K562 (cell line): ENCODE results near the gene OPRD1. TPM values are rescaled to one million over a fixed set of nuclear protein-coding genes. Genes with fewer than 3 reads are reported as not detected.
"Not testable (repeated sequence)": the region's sequence is repeated elsewhere in the genome, so short reads cannot be mapped to it uniquely, and the experiment has no call there.

Experiments
- ATAC-seq: fragments of 200-7000 bp; cut with Tn5 transposase; 3 replicates; pipeline ENCODE4 v1.9.1; 2020; ENCODE audit warnings: moderate library complexity
- BruUV-seq: library from RNA; stranded (reverse); fragments of 400-500 nt; replicated peaks from 2 replicates; lab custom pipeline; 2021; lab: Mats Ljungman, UMichigan
- CTCF ChIA-PET: fragments of 300-600 bp; formaldehyde crosslinking; extraction: SDS; loops from one replicate; lab custom pipeline; 2021; ENCODE audit warnings: low intra/inter-chr PET ratio; lab: Yijun Ruan, JAX
- POLR2A ChIA-PET: fragments of 300-600, 350-650 bp; sonication (Branson Sonifier 250); formaldehyde crosslinking; extraction: SDS; loops from one replicate; lab custom pipeline; 2021; ENCODE audit warnings: antibody characterized with exemption, inconsistent platforms; lab: Yijun Ruan, JAX
- DNase-seq, 4 experiments: peaks; one replicate each; pipeline versions ENCODE4 v3.0.0 to v3.0.0-alpha.2; 2011 to 2018; ENCODE audit warnings: low spot score in 3 of 4, mixed read lengths in 3 of 4; ENCODE audit errors: extremely low read depth in 1 of 4
- FAIRE-seq: peaks from 2 replicates; lab custom pipeline; 2011; peaks lifted over from hg19 to GRCh38; lab: Jason Lieb, UNC
- H2AFZ ChIP-seq: 2 replicates; pipeline ENCODE4 v1.6.0; 2011; ENCODE audit warnings: low read depth, low read length, control low read depth, inconsistent platforms
- H3K27ac ChIP-seq: fragments of 200-600 bp; 3 replicates; pipeline ENCODE4 v1.8.0; 2011; ENCODE audit warnings: low read depth, mild to moderate bottlenecking, control low read depth, inconsistent platforms, low read length, moderate library complexity, mixed read lengths; ENCODE audit errors: extremely low read depth
- H3K27me3 ChIP-seq, 2 experiments: fragments of 300-600 bp in 1 of 2; 2 replicates in 1 of 2; 3 replicates in 1 of 2; pipeline versions ENCODE4 v1.6.0 to v1.8.0; 2011; ENCODE audit warnings: inconsistent platforms in 2 of 2, low read length in 2 of 2, mild to moderate bottlenecking in 1 of 2, mixed read lengths in 1 of 2, moderate library complexity in 1 of 2; ENCODE audit not compliant: control insufficient read depth in 2 of 2, insufficient read depth in 2 of 2
- H3K36me3 ChIP-seq: fragments of 300-600 bp; 3 replicates; pipeline ENCODE4 v1.8.0; 2011; ENCODE audit warnings: mild to moderate bottlenecking, low read length, inconsistent platforms; ENCODE audit not compliant: control insufficient read depth, insufficient read depth
- H3K4me1 ChIP-seq, 2 experiments: fragments of 200-600 bp in 1 of 2; replicated peaks in 1 of 2; 2 replicates in 1 of 2; 3 replicates in 1 of 2; pipeline versions ENCODE4 v1.5.1 to v1.8.0; 2011; ENCODE audit warnings: inconsistent platforms in 2 of 2, low read length in 2 of 2, mild to moderate bottlenecking in 1 of 2, mixed read lengths in 1 of 2, moderate library complexity in 1 of 2; ENCODE audit not compliant: control insufficient read depth in 2 of 2, insufficient read depth in 2 of 2
- H3K4me2 ChIP-seq: 2 replicates; pipeline ENCODE4 v1.6.1; 2011; ENCODE audit warnings: low read length, control low read depth, inconsistent platforms, mixed read lengths; ENCODE audit not compliant: insufficient read depth
- H3K4me3 ChIP-seq: fragments of 200-600 bp; sonication (generic), shearing (Covaris generic); 2 replicates; pipeline ENCODE4 v1.5.1; 2016; ENCODE audit warnings: control low read depth, inconsistent platforms
- H3K79me2 ChIP-seq: fragments of 200-600 bp; 3 replicates; pipeline ENCODE4 v1.8.0; 2011; ENCODE audit warnings: low read length, inconsistent platforms; ENCODE audit not compliant: control insufficient read depth, insufficient read depth
- H3K9ac ChIP-seq, 2 experiments: 2 replicates each; pipeline versions ENCODE4 v1.6.0 to v1.6.1; 2011; ENCODE audit warnings: low read depth in 2 of 2, low read length in 2 of 2, control low read depth in 1 of 2, inconsistent platforms in 1 of 2, mild to moderate bottlenecking in 1 of 2, mixed read lengths in 1 of 2; ENCODE audit not compliant: insufficient read depth in 1 of 2
- H3K9me1 ChIP-seq: one replicate; pipeline ENCODE4 v1.6.0; 2011; ENCODE audit warnings: inconsistent platforms, mild to moderate bottlenecking, low read length, moderate library complexity; ENCODE audit not compliant: control insufficient read depth, insufficient read depth
- H3K9me3 ChIP-seq: replicated peaks from 2 replicates; pipeline ENCODE4 v1.5.1; 2011; ENCODE audit warnings: low read depth, low read length, inconsistent platforms; ENCODE audit not compliant: control insufficient read depth, insufficient read depth
- H4K20me1 ChIP-seq: replicated peaks from 2 replicates; pipeline ENCODE4 v1.6.1; 2011; ENCODE audit warnings: low read length, inconsistent platforms, mixed read lengths; ENCODE audit not compliant: control insufficient read depth, insufficient read depth
- RAD21 ChIP-seq, 2 experiments: fragments of 250-450 bp in 1 of 2; fragments of 450-650 bp in 1 of 2; sonication (Bioruptor Pico) in 1 of 2; formaldehyde crosslinking in 1 of 2; IDR thresholded peaks in 1 of 2; conservative IDR thresholded peaks in 1 of 2; 2 replicates each; pipeline versions ENCODE4 v1.4.0 to v1.8.0; 2020 to 2022; ENCODE audit warnings: mild to moderate bottlenecking in 2 of 2, moderate library complexity in 1 of 2
- SMARCA5 ChIP-seq: fragments of 450-650 bp; IDR thresholded peaks from 2 replicates; pipeline ENCODE4 v1.6.1; 2016
- WGBS: fragments of 100-300 bp; shearing (Covaris generic); methylation state at CpG from one replicate; pipeline ENCODE4 v1.1.6; 2016; ENCODE audit warnings: low coverage, mixed read lengths; ENCODE audit not compliant: insufficient coverage; ENCODE audit errors: missing lambda C conversion rate; 5-methylcytosine and 5-hydroxymethylcytosine counted together
- in situ Hi-C: fragments of 300-500 bp; cut with MboI; formaldehyde crosslinking; loops from 4 replicates; pipeline ENCODE4 v1.15.0; 2018; ENCODE audit warnings: inconsistent platforms, mixed read lengths
- intact Hi-C: fragments of 100-400 bp; cut with micrococcal nuclease; formaldehyde crosslinking; loops from 2 replicates; pipeline ENCODE4 v1.14.2; 2022
- polyA plus RNA-seq, 8 experiments: library from polyadenylated mRNA; depleted of rRNA in 4 of 8; stranded (reverse) in 5 of 8; unstranded in 3 of 8; fragments of >200 nt; fragmentation: Nextera tagmentation in 2 of 8; fragmentation: Illumina TruSeq in 1 of 8; extraction: Ambion mirVana in 2 of 8; extraction: Trizol in 1 of 8; gene quantifications; 2 replicates each; pipeline versions ENCODE4 v1.2.1 to v1.2.3, GENCODE V29; 2011 to 2014; ENCODE audit warnings: inconsistent platforms in 1 of 8, missing spikeins in 1 of 8
- total RNA-seq, 7 experiments: library from RNA; depleted of rRNA in 6 of 7; stranded (reverse); fragments of >200 nt in 6 of 7; fragmentation: Illumina TruSeq in 2 of 7; extraction: Trizol in 2 of 7; gene quantifications; 2 replicates each; pipeline versions ENCODE4 v1.2.1 to v1.2.3, GENCODE V29; 2011 to 2021; ENCODE audit warnings: low replicate concordance in 1 of 7
- TF ChIP-seq, protein P1 (sequence below): fragments of 450-650 bp; formaldehyde crosslinking; IDR thresholded peaks from 2 replicates; pipeline ENCODE4 v1.4.0; 2020; ENCODE audit warnings: mild to moderate bottlenecking, moderate library complexity

The OPRD1 gene
- total and polyA plus RNA-seq, 9 of the 15 experiments (the other 6 are each of a cell fraction or from before 2014, with no cell fraction given): under 0.01 to 0.03 (median under 0.01) TPM; not detected in 6

- peak; percentile 76; the same call in 1 of the 2 replicates for TF ChIP-seq SMARCA5
- TF ChIP-seq RAD21 (CRISPR knock-in tag; conservative IDR thresholded peaks at IDR 0.05 in 1 of 2, IDR thresholded peaks at IDR 0.05 in 1 of 2): peak; percentile 42 to 71
- TF ChIP-seq, protein P1, sequence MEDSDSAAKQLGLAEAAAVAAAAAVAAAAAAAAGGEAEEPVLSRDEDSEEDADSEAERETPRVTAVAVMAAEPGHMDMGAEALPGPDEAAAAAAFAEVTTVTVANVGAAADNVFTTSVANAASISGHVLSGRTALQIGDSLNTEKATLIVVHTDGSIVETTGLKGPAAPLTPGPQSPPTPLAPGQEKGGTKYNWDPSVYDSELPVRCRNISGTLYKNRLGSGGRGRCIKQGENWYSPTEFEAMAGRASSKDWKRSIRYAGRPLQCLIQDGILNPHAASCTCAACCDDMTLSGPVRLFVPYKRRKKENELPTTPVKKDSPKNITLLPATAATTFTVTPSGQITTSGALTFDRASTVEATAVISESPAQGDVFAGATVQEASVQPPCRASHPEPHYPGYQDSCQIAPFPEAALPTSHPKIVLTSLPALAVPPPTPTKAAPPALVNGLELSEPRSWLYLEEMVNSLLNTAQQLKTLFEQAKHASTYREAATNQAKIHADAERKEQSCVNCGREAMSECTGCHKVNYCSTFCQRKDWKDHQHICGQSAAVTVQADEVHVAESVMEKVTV (CRISPR knock-in tag): 0 out of 2 replicates have a peak, but pooled peaks have one; percentile 26
These were observed 34.0 kb downstream of the OPRD1 start (continued) for GRCh38 chr1:28845786-28846543.

DNA sequence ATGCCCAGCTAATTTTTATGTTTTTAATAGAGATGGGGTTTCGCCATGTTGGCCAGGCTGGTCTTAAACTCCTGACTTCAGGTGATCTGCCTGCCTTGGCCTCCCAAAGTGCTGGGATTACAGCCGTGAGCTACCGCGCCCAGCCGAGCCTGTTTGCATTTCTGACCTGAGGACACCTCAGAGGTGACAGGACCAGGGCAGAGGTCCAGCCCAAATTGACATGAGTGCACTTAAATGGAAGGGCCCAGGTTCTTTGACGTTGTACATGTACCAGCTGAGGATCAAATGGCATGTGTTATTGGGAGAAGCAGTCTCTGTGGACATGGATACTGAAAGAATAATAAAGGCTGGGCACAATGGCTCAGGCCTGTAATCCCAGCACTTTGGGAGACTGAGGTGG is 35.2 kb downstream of the OPRD1 start:
- H3K79me2 ChIP-seq, FAIRE-seq, H3K9me3 ChIP-seq, CTCF ChIA-PET, H2AFZ ChIP-seq, H3K36me3 ChIP-seq, H3K9ac ChIP-seq, H3K9me1 ChIP-seq, H3K27me3 ChIP-seq, ATAC-seq, H3K4me2 ChIP-seq, H3K27ac ChIP-seq, in situ Hi-C loops, H3K4me1 ChIP-seq, BruUV-seq, DNase-seq, H3K4me3 ChIP-seq, H4K20me1 ChIP-seq: not testable (repeated sequence)
- POLR2A ChIA-PET: interaction anchor here (0.6 to 2.0 kb wide), 3 partner anchors 14 to 184 kb away, joined by 3 to 5 read pairs (median 5); no protein-coding TSS in a partner anchor
- intact Hi-C loops: loop anchor here (5.0 kb wide), 1 partner anchor 60 kb away; no protein-coding TSS in a partner anchor
- WGBS: 55% methylated on average over 5 of the region's 6 CpGs
